H9 (cell line): ENCODE data around the gene YPEL3. TPM values are rescaled to one million over a fixed set of nuclear protein-coding genes. Genes with fewer than 3 reads are reported as not detected.

Experiments used
- DNase-seq: peaks from one replicate; pipeline ENCODE4 v3.0.0-alpha.2; 2017
- H2AFZ ChIP-seq: one replicate; pipeline ENCODE4 v1.6.1; 2013; ENCODE audit warnings: mild to moderate bottlenecking, low read length, control low read depth, moderate library complexity
- H2AK5ac ChIP-seq: 2 replicates; pipeline ENCODE4 v1.6.1; 2013; ENCODE audit warnings: low read length, control low read depth, mixed read lengths; ENCODE audit not compliant: insufficient read length
- H2BK120ac ChIP-seq: one replicate; pipeline ENCODE4 v1.6.1; 2013; ENCODE audit warnings: low read depth, mild to moderate bottlenecking, low read length, control low read depth, inconsistent platforms; ENCODE audit not compliant: poor library complexity, severe bottlenecking
- H2BK12ac ChIP-seq: 2 replicates; pipeline ENCODE4 v1.6.1; 2013; ENCODE audit warnings: low read length, control low read depth, mixed read lengths, low read depth; ENCODE audit not compliant: insufficient read length
- H2BK15ac ChIP-seq: 2 replicates; pipeline ENCODE4 v1.6.1; 2013; ENCODE audit warnings: low read depth, low read length, control low read depth
- H2BK20ac ChIP-seq: one replicate; pipeline ENCODE4 v1.6.1; 2013; ENCODE audit warnings: low read depth, mild to moderate bottlenecking, low read length, control low read depth, inconsistent platforms; ENCODE audit not compliant: poor library complexity, severe bottlenecking
- H2BK5ac ChIP-seq: 2 replicates; pipeline ENCODE4 v1.6.1; 2013; ENCODE audit warnings: low read length, control low read depth, mixed read lengths; ENCODE audit not compliant: insufficient read length
- H3K14ac ChIP-seq: 2 replicates; pipeline ENCODE4 v1.6.1; 2013; ENCODE audit warnings: low read length, control low read depth; ENCODE audit not compliant: insufficient read depth
- H3K18ac ChIP-seq: 2 replicates; pipeline ENCODE4 v1.6.1; 2013; ENCODE audit warnings: low read depth, mild to moderate bottlenecking, mixed read lengths, low read length, control low read depth; ENCODE audit not compliant: insufficient read length
- H3K23ac ChIP-seq: 2 replicates; pipeline ENCODE4 v1.6.1; 2013; ENCODE audit warnings: low read length, control low read depth, mixed read lengths, low read depth; ENCODE audit not compliant: insufficient read length
- H3K23me2 ChIP-seq: 2 replicates; pipeline ENCODE4 v1.6.1; 2013; ENCODE audit warnings: low read depth, mild to moderate bottlenecking, mixed read lengths, low read length, control low read depth; ENCODE audit not compliant: insufficient read length, poor library complexity, severe bottlenecking
- H3K27ac ChIP-seq: 2 replicates; pipeline ENCODE4 v1.5.1; 2013; ENCODE audit warnings: low read length, control low read depth, mixed read lengths, low read depth; ENCODE audit not compliant: insufficient read length
- H3K27me3 ChIP-seq: 2 replicates; pipeline ENCODE4 v1.6.1; 2013; ENCODE audit warnings: low read length, control low read depth, inconsistent platforms; ENCODE audit not compliant: insufficient read depth
- H3K4ac ChIP-seq: 2 replicates; pipeline ENCODE4 v1.6.1; 2013; ENCODE audit warnings: low read depth, mild to moderate bottlenecking, control low read depth, inconsistent platforms, low read length, moderate library complexity
- H3K4me1 ChIP-seq: 2 replicates; pipeline ENCODE4 v1.6.1; 2013; ENCODE audit warnings: low read length, control low read depth, inconsistent platforms; ENCODE audit not compliant: insufficient read depth
- H3K4me2 ChIP-seq: 2 replicates; pipeline ENCODE4 v1.6.1; 2013; ENCODE audit warnings: low read length, control low read depth, mixed read lengths; ENCODE audit not compliant: insufficient read length, insufficient read depth
- H3K56ac ChIP-seq: 2 replicates; pipeline ENCODE4 v1.6.1; 2013; ENCODE audit warnings: low read depth, mild to moderate bottlenecking, mixed read lengths, low read length, control low read depth; ENCODE audit not compliant: insufficient read length
- H3K79me1 ChIP-seq: 2 replicates; pipeline ENCODE4 v1.6.1; 2013; ENCODE audit warnings: low read depth, mild to moderate bottlenecking, moderate library complexity, low read length, control low read depth, inconsistent platforms; ENCODE audit not compliant: insufficient read depth, poor library complexity, severe bottlenecking
- H3K79me2 ChIP-seq: 2 replicates; pipeline ENCODE4 v1.6.1; 2013; ENCODE audit warnings: low read length, control low read depth, inconsistent platforms; ENCODE audit not compliant: insufficient read depth
- H3K9ac ChIP-seq: 2 replicates; pipeline ENCODE4 v1.6.1; 2013; ENCODE audit warnings: low read length, control low read depth, mixed read lengths; ENCODE audit not compliant: insufficient read length; ENCODE audit errors: extremely low read depth
- H3K9me3 ChIP-seq: one replicate; pipeline ENCODE4 v1.6.1; 2013; ENCODE audit warnings: low read depth, low read length, inconsistent platforms; ENCODE audit not compliant: control insufficient read depth
- H3T11ph ChIP-seq: one replicate; pipeline ENCODE4 v1.6.1; 2013; ENCODE audit warnings: mild to moderate bottlenecking, low read length, control low read depth, inconsistent platforms
- H4K20me1 ChIP-seq: one replicate; pipeline ENCODE4 v1.6.1; 2013; ENCODE audit not compliant: control insufficient read depth, insufficient read length, insufficient read depth
- H4K5ac ChIP-seq: 2 replicates; pipeline ENCODE4 v1.6.1; 2013; ENCODE audit warnings: low read depth, mild to moderate bottlenecking, mixed read lengths, low read length, control low read depth; ENCODE audit not compliant: insufficient read length
- H4K8ac ChIP-seq: replicated peaks from 2 replicates; pipeline ENCODE4 v1.6.1; 2013; ENCODE audit warnings: low read length, control low read depth, mixed read lengths, low read depth; ENCODE audit not compliant: insufficient read length
- H4K91ac ChIP-seq: 2 replicates; pipeline ENCODE4 v1.6.1; 2013; ENCODE audit warnings: low read depth, mild to moderate bottlenecking, moderate library complexity, mixed read lengths, low read length, control low read depth; ENCODE audit not compliant: insufficient read length
- H3K27ac Mint-ChIP-seq, 3 experiments: 2 replicates in 2 of 3; 3 replicates in 1 of 3; pipeline ENCODE4 v1.8.0; 2020 to 2021; ENCODE audit warnings: mixed read lengths in 3 of 3, mild to moderate bottlenecking in 1 of 3, moderate library complexity in 1 of 3
- H3K27me3 Mint-ChIP-seq: 2 replicates; pipeline ENCODE4 v1.8.0; 2021; ENCODE audit warnings: low read depth, mild to moderate bottlenecking, moderate library complexity, mixed read lengths
- H3K36me3 Mint-ChIP-seq, 3 experiments: 2 replicates in 2 of 3; 3 replicates in 1 of 3; pipeline ENCODE4 v1.8.0; 2020 to 2021; ENCODE audit warnings: low read depth in 3 of 3, mixed read lengths in 3 of 3; ENCODE audit not compliant: insufficient read depth in 1 of 3
- H3K4me1 Mint-ChIP-seq, 2 experiments: 2 replicates each; pipeline ENCODE4 v1.8.0; 2020; ENCODE audit warnings: mixed read lengths in 2 of 2
- H3K4me3 Mint-ChIP-seq, 2 experiments: 2 replicates in 1 of 2; 3 replicates in 1 of 2; pipeline ENCODE4 v1.8.0; 2020 to 2021; ENCODE audit warnings: mild to moderate bottlenecking in 2 of 2, mixed read lengths in 2 of 2, moderate library complexity in 1 of 2
- H3K9me3 Mint-ChIP-seq, 2 experiments: 2 replicates in 1 of 2; 3 replicates in 1 of 2; pipeline ENCODE4 v1.8.0; 2020; ENCODE audit warnings: mild to moderate bottlenecking in 2 of 2, mixed read lengths in 2 of 2, moderate library complexity in 1 of 2
- WGBS: extraction: QIAGEN DNeasy Blood & Tissue Kit; methylation state at CpG from one replicate; pipeline ENCODE4 v1.1.7; 2013; ENCODE audit warnings: missing lambda C conversion rate, low lambda C conversion rate, mixed read lengths; ENCODE audit not compliant: insufficient read length; ENCODE audit errors: extremely low coverage; 5-methylcytosine and 5-hydroxymethylcytosine counted together
- total RNA-seq: library from RNA; stranded (reverse); gene quantifications from 2 replicates; pipeline ENCODE4 v1.2.1, GENCODE V29; 2021
- TF ChIP-seq, protein P1 (sequence below): fragments of 200-600 bp; sonication (generic); conservative IDR thresholded peaks from 3 replicates; pipeline ENCODE4 v1.8.0; 2021; ENCODE audit warnings: antibody characterized with exemption, mild to moderate bottlenecking

Gene YPEL3
- total RNA-seq, 1 experiment from 2014 or later = 27.5 TPM

GRCh38 chr16:30060346-30060745, 35.7 kb downstream of the YPEL3 start:
- H3K23me2 ChIP-seq = peaks cover 12% of the 10 kb centered on the region
- no peak overlapping the region for H3T11ph ChIP-seq
- H3K4ac ChIP-seq = no peak overlapping the region
- H2BK15ac ChIP-seq = no peak overlapping the region
- H3K4me1 Mint-ChIP-seq = peaks cover 16 to 18% of the 10 kb centered on the region in 2 experiments
- TF ChIP-seq, protein P1, sequence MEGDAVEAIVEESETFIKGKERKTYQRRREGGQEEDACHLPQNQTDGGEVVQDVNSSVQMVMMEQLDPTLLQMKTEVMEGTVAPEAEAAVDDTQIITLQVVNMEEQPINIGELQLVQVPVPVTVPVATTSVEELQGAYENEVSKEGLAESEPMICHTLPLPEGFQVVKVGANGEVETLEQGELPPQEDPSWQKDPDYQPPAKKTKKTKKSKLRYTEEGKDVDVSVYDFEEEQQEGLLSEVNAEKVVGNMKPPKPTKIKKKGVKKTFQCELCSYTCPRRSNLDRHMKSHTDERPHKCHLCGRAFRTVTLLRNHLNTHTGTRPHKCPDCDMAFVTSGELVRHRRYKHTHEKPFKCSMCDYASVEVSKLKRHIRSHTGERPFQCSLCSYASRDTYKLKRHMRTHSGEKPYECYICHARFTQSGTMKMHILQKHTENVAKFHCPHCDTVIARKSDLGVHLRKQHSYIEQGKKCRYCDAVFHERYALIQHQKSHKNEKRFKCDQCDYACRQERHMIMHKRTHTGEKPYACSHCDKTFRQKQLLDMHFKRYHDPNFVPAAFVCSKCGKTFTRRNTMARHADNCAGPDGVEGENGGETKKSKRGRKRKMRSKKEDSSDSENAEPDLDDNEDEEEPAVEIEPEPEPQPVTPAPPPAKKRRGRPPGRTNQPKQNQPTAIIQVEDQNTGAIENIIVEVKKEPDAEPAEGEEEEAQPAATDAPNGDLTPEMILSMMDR = no peak
- H3K4me2 ChIP-seq = no peak overlapping the region
- no peak overlapping the region for H4K8ac ChIP-seq
- H3K27ac Mint-ChIP-seq = no peak overlapping the region
- no peaks in the 10 kb centered on the region for H3K79me1 ChIP-seq
- H2AFZ ChIP-seq = no peak overlapping the region
- H2BK120ac ChIP-seq = no peak overlapping the region
- H3K14ac ChIP-seq = no peak overlapping the region
- H3K36me3 Mint-ChIP-seq = 0 out of 7 replicates have a peak, but pooled peaks cover 0 to 2% (median 0%) of the 10 kb centered on the region in 3 experiments
- no peaks in the 10 kb centered on the region for H3K9me3 Mint-ChIP-seq
- no peaks in the 10 kb centered on the region for H3K4me1 ChIP-seq
- no peaks in the 10 kb centered on the region for H3K79me2 ChIP-seq
- no peak overlapping the region for H3K9ac ChIP-seq
- no peak overlapping the region for H3K23ac ChIP-seq
- no peaks in the 10 kb centered on the region for H3K27me3 ChIP-seq
- no peak overlapping the region for H3K18ac ChIP-seq
- H4K91ac ChIP-seq = no peak overlapping the region
- H2BK20ac ChIP-seq = no peak overlapping the region
- no peak for DNase-seq
- H2AK5ac ChIP-seq = no peak overlapping the region
- no peak overlapping the region for H2BK5ac ChIP-seq
- no peak overlapping the region for H3K4me3 Mint-ChIP-seq
- H3K27me3 Mint-ChIP-seq = no peaks in the 10 kb centered on the region
- no peaks in the 10 kb centered on the region for H3K9me3 ChIP-seq
- H4K5ac ChIP-seq = no peak overlapping the region
- H4K20me1 ChIP-seq = no peaks in the 10 kb centered on the region
- WGBS = no CpG with 5 or more reads among the region's 4 CpGs
- H3K27ac ChIP-seq = no peak overlapping the region
- H3K56ac ChIP-seq = no peak overlapping the region
- no peak overlapping the region for H2BK12ac ChIP-seq
